Left cardiac atrium (tissue), 4 donors: ENCODE results near the gene KAT2A. TPM values are rescaled to one million over a fixed set of nuclear protein-coding genes. Genes with fewer than 3 reads are reported as not detected.

Source experiments
- ATAC-seq, 2 donors: fragments of 200-7000 bp; cut with Tn5 transposase; one replicate each; pipeline ENCODE4 v1.9.1; 2020; ENCODE audit warnings: mild to moderate bottlenecking in 2 of 2, moderate library complexity in 2 of 2
- DNase-seq: peaks from one replicate; pipeline ENCODE4 v3.0.0-alpha.2; 2020
- intact Hi-C, 2 donors: fragments of 100-400 bp; cut with DNase I; formaldehyde crosslinking; loops; one replicate each; pipeline versions ENCODE4 v1.14.1 to v1.15.1; 2022 to 2023
- total RNA-seq, 2 donors: library from RNA; stranded (reverse); fragmentation: NEBNext Ultra II Directional; extraction: Animal tissue kit (Norgen Biotek cat#: 25700); gene quantifications; one replicate each; pipeline ENCODE4 v1.2.1, GENCODE V29; 2021
- donor health status: DM: no; HTN: yes; CAD: no.
- donor health status: DM: no; HTN: yes; CAD: no; lungs with severe emphysema.
- donor health status: DM: yes; HTN: yes; CAD: no.
- donor health status: Dilated cardiomyopathy.

The KAT2A gene
- total RNA-seq, 2 donors from 2014 or later = 19.8 to 23.4 TPM

GRCh38 chr17:42138749-42139492, 17.8 kb upstream of the KAT2A start:
- no peak for ATAC-seq
- intact Hi-C loops = no loop called here
- DNase-seq = no peak

GRCh38 chr17:42136654-42137051, 15.5 kb upstream of the KAT2A start:
- ATAC-seq (no peak), DNase-seq (no peak)
- intact Hi-C loops = no loop called here

- ATAC-seq = peak; percentile 86
- intact Hi-C loops = no loop called here
Measured at GRCh38 chr17:42135664-42136653, 14.8 kb upstream of the KAT2A start.

GRCh38 chr17:42135151-42135550, 14.0 kb upstream of the KAT2A start:
- intact Hi-C loops = no loop called here
- ATAC-seq (no peak), DNase-seq (no peak)

More at GRCh38 chr17:42135664-42136653, 14.8 kb upstream of the KAT2A start:
- DNase-seq = peak; percentile 80

GRCh38 chr17:42133461-42134041, 12.4 kb upstream of the KAT2A start:
- ATAC-seq (no peak), DNase-seq (no peak)
- intact Hi-C loops = no loop called here

GRCh38 chr17:42132941-42133340, 11.8 kb upstream of the KAT2A start:
- DNase-seq = no peak
- ATAC-seq = peak; percentile 60 to 68
- intact Hi-C loops = no loop called here

DNA sequence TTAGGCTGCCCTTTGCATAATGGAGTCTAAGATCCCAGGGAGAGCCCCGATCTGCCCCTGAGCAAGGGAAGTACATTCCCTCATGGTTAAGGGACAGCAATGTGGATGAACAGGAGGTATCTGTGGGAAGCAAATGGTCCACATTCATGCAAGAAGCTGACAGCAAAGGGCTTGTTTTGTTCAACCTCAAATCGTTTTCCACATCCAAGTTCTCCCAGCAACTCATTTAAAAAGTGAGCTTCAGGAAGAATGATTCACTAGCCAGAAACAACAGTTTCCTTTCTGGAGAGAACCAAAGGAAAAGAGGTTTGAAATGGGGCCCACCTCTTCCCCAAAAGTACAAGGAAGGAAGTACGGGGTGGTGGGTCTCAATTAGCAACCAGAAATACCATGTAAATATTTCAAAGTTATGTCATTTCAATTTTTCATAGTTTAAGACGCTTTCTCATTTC, 10.8 kb upstream of the KAT2A start:
- intact Hi-C loops = no loop called here
- DNase-seq = no peak
- ATAC-seq = no peak

- no peak for ATAC-seq
- DNase-seq = no peak
- intact Hi-C loops = no loop called here
Measured at GRCh38 chr17:42131232-42131631, 10.1 kb upstream of the KAT2A start.

- intact Hi-C loops = no loop called here
- ATAC-seq = no peak
- DNase-seq = no peak
Measured at GRCh38 chr17:42130310-42130936, 9.3 kb upstream of the KAT2A start.

GRCh38 chr17:42129109-42129837, 8.1 kb upstream of the KAT2A start:
- no peak for DNase-seq
- peak; percentile 27 to 60 for ATAC-seq
- intact Hi-C loops = no loop called here

- intact Hi-C loops = no loop called here
- no peak for ATAC-seq
Measured at GRCh38 chr17:42127414-42127813, 6.2 kb upstream of the KAT2A start.

DNA sequence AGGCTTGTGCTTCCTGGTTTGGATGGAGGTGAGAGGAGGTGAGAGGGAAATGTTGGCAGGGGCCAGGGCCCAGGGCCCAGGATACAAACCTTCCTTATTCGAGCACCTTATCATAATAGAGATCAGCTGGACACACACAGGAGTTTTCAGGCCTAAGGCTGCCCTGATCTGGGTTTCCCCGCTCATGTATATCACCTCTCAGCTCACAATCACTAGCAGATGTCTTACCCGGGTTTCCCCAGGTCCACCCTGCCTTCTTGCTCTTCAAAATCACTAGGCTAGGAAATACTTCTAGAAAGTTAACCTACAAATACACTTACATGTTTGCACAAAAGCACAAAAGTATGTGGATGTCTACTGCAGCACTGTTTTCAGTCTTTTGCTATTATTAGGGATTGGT, 5.7 kb upstream of the KAT2A start:
- DNase-seq = no peak
- intact Hi-C loops = no loop called here
- no peak for ATAC-seq

More at GRCh38 chr17:42127414-42127813, 6.2 kb upstream of the KAT2A start:
- no peak for DNase-seq

DNA sequence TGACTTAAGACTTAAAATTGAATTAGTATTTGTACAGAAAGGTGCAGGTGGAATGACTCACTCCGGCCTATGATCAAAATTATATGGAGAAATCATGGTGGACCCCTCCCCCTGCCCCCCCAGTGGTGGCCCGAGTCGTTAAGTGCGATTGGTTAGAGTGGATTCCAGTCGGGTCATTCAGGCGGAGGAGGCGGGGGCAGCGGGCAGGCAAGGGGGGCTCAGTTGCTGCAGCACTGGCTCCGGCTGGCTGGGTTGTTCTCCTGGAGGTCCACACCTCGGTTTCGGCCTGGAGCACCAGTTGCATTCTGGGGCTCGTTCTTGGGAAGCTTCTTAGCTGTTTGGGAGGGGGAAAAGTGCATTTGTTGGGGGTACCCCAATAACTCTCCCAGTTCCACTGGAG, 4.4 kb upstream of the KAT2A start:
- ATAC-seq = no peak
- intact Hi-C loops = no loop called here
- no peak for DNase-seq

DNA sequence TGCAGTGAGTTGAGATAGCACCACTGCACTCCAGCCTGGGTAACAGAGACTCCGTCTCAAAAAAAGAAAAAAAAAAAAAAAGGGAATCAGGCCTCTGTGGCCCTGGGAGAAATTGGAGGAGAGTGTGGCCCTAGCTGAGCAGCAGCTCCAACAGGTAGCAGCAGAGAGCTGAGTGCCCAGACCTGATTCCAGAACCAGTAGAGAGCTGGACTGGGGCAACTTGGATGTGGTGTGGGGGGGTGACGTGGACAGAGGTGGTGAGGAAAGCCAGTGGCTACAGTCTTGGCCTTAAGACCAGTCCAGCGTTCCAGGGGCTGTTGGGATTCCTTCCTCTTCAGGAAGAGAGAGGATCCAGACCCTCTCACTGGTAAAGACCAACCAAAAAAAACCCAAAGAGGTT, 3.1 kb upstream of the KAT2A start:
- ATAC-seq (no peak), DNase-seq (no peak)
- intact Hi-C loops = no loop called here

DNA sequence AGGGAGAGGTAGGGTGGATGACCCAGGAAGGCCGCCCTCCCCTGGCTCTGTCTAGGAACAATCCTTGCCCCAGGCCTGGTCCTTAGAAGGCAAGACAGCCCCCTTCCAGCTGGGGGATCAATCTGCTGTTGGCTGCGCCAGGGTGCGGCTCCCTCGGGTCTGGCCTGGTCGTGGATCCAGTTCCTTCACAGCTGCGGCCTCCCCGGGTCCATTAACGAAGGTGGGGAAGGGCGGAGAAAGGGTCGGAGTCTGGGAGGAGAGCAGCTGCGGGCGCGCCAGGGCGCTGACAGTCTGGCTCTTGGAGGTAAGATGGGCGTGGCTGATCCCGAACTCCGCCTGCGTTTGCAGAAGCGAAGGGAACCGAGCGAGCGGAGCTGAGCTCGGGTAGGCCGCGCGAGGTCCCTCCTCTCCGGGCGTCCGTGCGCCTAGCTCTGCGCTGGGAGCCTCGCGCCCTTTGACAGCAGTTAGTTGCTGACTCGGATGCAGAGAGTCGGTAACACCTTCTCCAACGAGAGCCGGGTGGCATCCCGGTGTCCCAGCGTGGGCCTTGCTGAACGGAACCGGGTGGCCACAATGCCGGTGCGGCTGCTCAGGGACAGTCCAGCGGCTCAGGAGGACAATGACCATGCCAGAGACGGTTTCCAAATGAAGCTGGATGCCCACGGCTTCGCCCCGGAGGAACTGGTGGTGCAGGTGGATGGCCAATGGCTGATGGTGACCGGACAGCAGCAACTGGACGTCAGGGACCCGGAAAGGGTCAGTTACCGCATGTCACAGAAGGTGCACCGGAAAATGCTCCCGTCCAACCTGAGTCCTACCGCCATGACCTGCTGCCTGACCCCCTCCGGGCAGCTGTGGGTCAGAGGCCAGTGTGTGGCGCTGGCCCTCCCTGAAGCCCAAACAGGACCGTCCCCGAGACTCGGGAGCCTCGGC, 1.5 kb upstream of the KAT2A start, which contains the start of gene HSPB9:
TSS of gene HSPB9 (plus strand) at position 434 of the 933 bp plus-strand sequence. CDS start at position 481, 47 bp downstream.
- intact Hi-C loops = no loop called here
- ATAC-seq (peak in 1 of 2 donors; percentile 67), DNase-seq (peak; percentile 72)

DNA sequence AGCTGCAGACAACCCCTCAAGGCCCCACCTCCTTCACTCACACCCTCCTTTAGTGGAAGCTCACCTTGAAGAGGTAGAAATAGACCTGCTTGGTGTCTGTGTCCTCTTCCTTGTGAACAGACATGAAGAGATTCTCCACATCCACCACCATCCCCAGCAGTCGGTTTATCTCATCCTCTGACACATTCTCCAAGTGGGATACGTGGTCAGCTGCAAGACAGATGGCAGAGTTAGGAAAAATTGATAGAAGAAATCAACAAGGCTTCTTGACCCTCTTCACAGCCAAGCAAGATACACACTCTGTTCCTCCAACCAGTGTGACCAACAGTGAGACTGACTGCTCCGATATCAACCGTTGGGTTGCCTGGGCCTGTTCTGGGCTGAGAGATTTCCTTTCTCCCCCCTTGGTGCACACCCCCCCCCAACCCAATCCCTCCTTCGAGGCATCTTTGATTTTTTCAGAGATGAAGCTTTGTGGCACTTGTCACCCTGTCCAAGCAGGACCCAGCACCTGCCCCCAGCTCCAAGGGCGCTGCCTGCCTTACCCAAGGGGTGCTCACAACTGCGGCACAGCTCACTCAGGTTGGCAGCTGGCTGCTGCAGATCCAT, 902 bp downstream of the KAT2A start:
- intact Hi-C loops = no loop called here
- no peak for ATAC-seq
- DNase-seq = no peak

DNA sequence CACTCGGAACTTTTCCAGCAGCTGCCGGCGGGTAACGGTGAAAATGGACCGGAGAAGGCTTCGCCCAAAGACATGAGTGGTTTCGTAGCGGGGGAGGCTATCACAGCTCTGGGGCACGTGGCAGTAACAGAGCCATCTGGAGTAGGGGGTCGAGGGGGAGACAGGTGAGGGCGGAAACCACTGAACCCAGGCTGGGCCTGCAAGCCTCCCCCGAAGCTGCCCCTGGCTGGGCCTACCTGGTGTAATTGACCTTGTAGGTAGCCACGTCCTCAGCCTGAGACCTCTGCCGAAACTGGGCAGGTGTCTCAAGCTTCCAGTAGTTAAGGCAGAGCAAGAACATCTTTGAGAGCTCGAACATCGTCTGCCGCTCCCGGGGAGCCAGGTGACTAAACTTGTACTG, 1.9 kb downstream of the KAT2A start:
- DNase-seq = no peak
- intact Hi-C loops = loop anchor here (5.0 kb wide), 4 partner anchors 52 to 157 kb away; partner anchors contain the start of gene KCNH4 (in 1 of the 2)

More for the DNA sequence above, 1.9 kb downstream of the KAT2A start:
- no peak for ATAC-seq
